D721Med (cell line): ENCODE measurements around the gene ZGRF1.

Experiments
- DNase-seq: peaks from one replicate; pipeline ENCODE4 v3.0.0; 2011; ENCODE audit warnings: low spot score; ENCODE audit not compliant: insufficient read length
- FAIRE-seq: peaks from 2 replicates; lab custom pipeline; 2011; peaks lifted over from hg19 to GRCh38; lab: Jason Lieb, UNC
- CTCF ChIP-seq: IDR thresholded peaks from 2 replicates; pipeline ENCODE4 v1.5.1; 2012; ENCODE audit warnings: mild to moderate bottlenecking, control low read depth; ENCODE audit not compliant: insufficient read depth; ENCODE audit errors: missing control alignments

ZGRF1 gene

GRCh38 chr4:112515198-112516065 is 121.3 kb downstream of the ZGRF1 start:
- DNase-seq (no peak), FAIRE-seq (no peak)
- TF ChIP-seq CTCF: no peak

GRCh38 chr4:112514647-112515197 is 122.0 kb downstream of the ZGRF1 start:
- DNase-seq (no peak), FAIRE-seq (no peak)
- TF ChIP-seq CTCF: no peak

GRCh38 chr4:112513971-112514646 is 122.6 kb downstream of the ZGRF1 start:
- FAIRE-seq: no peak
- no peak for DNase-seq
- no peak for TF ChIP-seq CTCF

- no peak for FAIRE-seq
- DNase-seq: no peak
- no peak for TF ChIP-seq CTCF
Measured at GRCh38 chr4:112511803-112512118, 124.9 kb downstream of the ZGRF1 start.

- DNase-seq: no peak
- no peak for FAIRE-seq
- TF ChIP-seq CTCF: no peak
Measured at GRCh38 chr4:112511093-112511802, 125.5 kb downstream of the ZGRF1 start.

- FAIRE-seq: no peak
- no peak for DNase-seq
Measured at GRCh38 chr4:112510291-112511092, 126.2 kb downstream of the ZGRF1 start.

More at GRCh38 chr4:112510291-112511092, 126.2 kb downstream of the ZGRF1 start:
- no peak for TF ChIP-seq CTCF
